ENCODE measurements around the gene EGFL8.
"Not testable (repeated sequence)": the region's sequence is repeated elsewhere in the genome, so short reads cannot be mapped to it uniquely, and the experiment has no call there.

Gene EGFL8

GRCh38 chr6:32194825-32195651 is 30.6 kb downstream of the EGFL8 start:
- in situ Hi-C loops (cut with HindIII; ENCODE audit: low sequenced_read_pairs) = no loop called here

- in situ Hi-C loops (cut with HindIII; ENCODE audit: low sequenced_read_pairs) = no loop called here
Measured at GRCh38 chr6:32195652-32195901, 31.2 kb downstream of the EGFL8 start.

GRCh38 chr6:32195902-32196681 is 31.7 kb downstream of the EGFL8 start:
- in situ Hi-C loops (cut with HindIII; ENCODE audit: low sequenced_read_pairs) = no loop called here

- in situ Hi-C loops (cut with HindIII; ENCODE audit: low sequenced_read_pairs) = no loop called here
Measured at GRCh38 chr6:32196682-32197616, 32.6 kb downstream of the EGFL8 start.

GRCh38 chr6:32198345-32198696 is 33.9 kb downstream of the EGFL8 start:
- in situ Hi-C loops (cut with HindIII; ENCODE audit: low sequenced_read_pairs) = no loop called here

GRCh38 chr6:32198866-32199265 is 34.5 kb downstream of the EGFL8 start:
- in situ Hi-C loops (cut with HindIII; ENCODE audit: low sequenced_read_pairs) = no loop called here

GRCh38 chr6:32200711-32201475 is 36.5 kb downstream of the EGFL8 start:
- in situ Hi-C loops (cut with HindIII; ENCODE audit: low sequenced_read_pairs) = no loop called here

- in situ Hi-C loops (cut with HindIII; ENCODE audit: low sequenced_read_pairs) = no loop called here
Measured at GRCh38 chr6:32202186-32202585, 37.8 kb downstream of the EGFL8 start.

- in situ Hi-C loops (cut with HindIII; ENCODE audit: low sequenced_read_pairs) = no loop called here
Measured at GRCh38 chr6:32203426-32204267, 39.3 kb downstream of the EGFL8 start.

GRCh38 chr6:32204268-32204715 is 39.9 kb downstream of the EGFL8 start:
- in situ Hi-C loops (cut with HindIII; ENCODE audit: low sequenced_read_pairs) = no loop called here

- in situ Hi-C loops (cut with HindIII; ENCODE audit: low sequenced_read_pairs) = no loop called here
Measured at GRCh38 chr6:32208996-32209395, 44.6 kb downstream of the EGFL8 start.

- in situ Hi-C loops (cut with HindIII; ENCODE audit: low sequenced_read_pairs) = no loop called here
Measured at GRCh38 chr6:32210191-32210601, 45.8 kb downstream of the EGFL8 start.

GRCh38 chr6:32211432-32211831 is 47.0 kb downstream of the EGFL8 start:
- in situ Hi-C loops (cut with HindIII; ENCODE audit: low sequenced_read_pairs) = not testable (repeated sequence)

- in situ Hi-C loops (cut with HindIII; ENCODE audit: low sequenced_read_pairs) = no loop called here
Measured at GRCh38 chr6:32212076-32212760, 47.8 kb downstream of the EGFL8 start.

GRCh38 chr6:32213649-32214048 is 49.3 kb downstream of the EGFL8 start:
- in situ Hi-C loops (cut with HindIII; ENCODE audit: low sequenced_read_pairs) = no loop called here

- in situ Hi-C loops (cut with HindIII; ENCODE audit: low sequenced_read_pairs) = no loop called here
Measured at GRCh38 chr6:32214126-32214525, 49.7 kb downstream of the EGFL8 start.

GRCh38 chr6:32215617-32216016 is 51.2 kb downstream of the EGFL8 start:
- in situ Hi-C loops (cut with HindIII; ENCODE audit: low sequenced_read_pairs) = no loop called here

GRCh38 chr6:32216285-32216684 is 51.9 kb downstream of the EGFL8 start:
- in situ Hi-C loops (cut with HindIII; ENCODE audit: low sequenced_read_pairs) = no loop called here

- in situ Hi-C loops (cut with HindIII; ENCODE audit: low sequenced_read_pairs) = no loop called here
Measured at GRCh38 chr6:32216998-32217397, 52.6 kb downstream of the EGFL8 start.
